Measurements from ENCODE around the gene OXNAD1. TPM values are rescaled to one million over a fixed set of nuclear protein-coding genes. Genes with fewer than 3 reads are reported as not detected.

OXNAD1 gene
- total RNA-seq, 3 donors from 2014 or later: 21.5 to 35.2 (median 28.4) TPM

DNA sequence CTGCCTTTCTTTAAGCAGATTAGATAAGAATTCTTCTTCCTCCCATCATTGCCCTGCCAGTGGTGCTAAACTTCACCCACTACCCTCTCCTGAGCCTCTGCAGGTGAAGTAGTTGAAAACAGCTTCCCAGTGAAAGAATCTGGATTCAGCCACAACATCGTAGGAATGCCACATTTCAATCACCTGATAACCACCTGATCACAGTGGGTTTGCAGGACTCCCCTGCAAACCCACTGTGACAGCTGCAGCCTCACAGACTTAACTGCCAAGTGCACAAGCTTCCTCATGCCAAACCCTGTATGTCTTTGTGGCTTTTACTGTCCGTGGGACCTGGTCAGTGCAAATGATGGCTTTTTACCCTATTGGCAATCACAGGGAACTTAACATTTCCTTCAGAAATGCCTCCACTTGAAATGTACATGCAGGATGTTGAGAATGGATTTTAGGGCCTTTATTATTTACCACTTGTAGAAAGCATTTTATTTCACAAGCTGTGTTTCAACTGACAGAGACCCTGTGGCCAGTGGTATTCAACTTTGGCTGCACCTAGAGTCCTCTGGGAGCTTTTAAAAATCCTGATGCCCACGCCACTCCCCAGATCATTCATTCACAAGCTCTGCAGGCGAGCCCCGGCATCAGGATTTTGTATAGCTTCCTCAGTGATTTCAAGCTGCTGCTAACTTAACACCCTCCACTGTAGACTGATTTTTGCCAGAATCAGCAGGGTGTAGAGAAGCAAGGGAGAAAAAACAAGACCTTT, 49.1 kb downstream of the OXNAD1 start:
- intact Hi-C loops (cut with DNase I, micrococcal nuclease): no loop called here
- Histone ChIP-seq H3K4me1 (ENCODE audit: low read depth) (no peaks in the 10 kb centered on the region), H3K36me3 (ENCODE audit: low read depth) (no peaks in the 10 kb centered on the region), H3K4me3 (no peak overlapping the region), H3K9me3 (no peaks in the 10 kb centered on the region)
- TF ChIP-seq, protein P1, sequence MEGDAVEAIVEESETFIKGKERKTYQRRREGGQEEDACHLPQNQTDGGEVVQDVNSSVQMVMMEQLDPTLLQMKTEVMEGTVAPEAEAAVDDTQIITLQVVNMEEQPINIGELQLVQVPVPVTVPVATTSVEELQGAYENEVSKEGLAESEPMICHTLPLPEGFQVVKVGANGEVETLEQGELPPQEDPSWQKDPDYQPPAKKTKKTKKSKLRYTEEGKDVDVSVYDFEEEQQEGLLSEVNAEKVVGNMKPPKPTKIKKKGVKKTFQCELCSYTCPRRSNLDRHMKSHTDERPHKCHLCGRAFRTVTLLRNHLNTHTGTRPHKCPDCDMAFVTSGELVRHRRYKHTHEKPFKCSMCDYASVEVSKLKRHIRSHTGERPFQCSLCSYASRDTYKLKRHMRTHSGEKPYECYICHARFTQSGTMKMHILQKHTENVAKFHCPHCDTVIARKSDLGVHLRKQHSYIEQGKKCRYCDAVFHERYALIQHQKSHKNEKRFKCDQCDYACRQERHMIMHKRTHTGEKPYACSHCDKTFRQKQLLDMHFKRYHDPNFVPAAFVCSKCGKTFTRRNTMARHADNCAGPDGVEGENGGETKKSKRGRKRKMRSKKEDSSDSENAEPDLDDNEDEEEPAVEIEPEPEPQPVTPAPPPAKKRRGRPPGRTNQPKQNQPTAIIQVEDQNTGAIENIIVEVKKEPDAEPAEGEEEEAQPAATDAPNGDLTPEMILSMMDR (IDR thresholded peaks at IDR 0.05): no peak
- no peak for DNase-seq
- ATAC-seq: no peak

DNA sequence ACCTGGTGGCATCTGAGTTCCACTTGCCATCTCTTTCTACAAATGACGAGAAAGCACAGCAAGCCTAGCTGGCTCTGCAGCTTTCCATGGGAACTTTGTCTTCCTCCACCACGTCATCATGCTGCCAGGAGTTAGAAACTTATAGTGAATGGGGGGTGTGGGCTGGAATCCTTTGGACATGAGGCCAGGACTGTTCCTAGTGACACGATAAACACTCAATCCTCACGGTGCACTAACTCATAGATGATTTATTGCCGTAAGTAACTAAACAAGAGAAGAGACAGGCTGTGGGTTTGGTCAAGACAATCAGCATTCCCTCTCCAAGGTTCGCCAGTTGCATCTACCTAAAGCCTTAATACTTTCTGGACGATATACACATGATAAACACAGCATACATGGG, 50.6 kb downstream of the OXNAD1 start:
- no peak for ATAC-seq
- no peaks in the 10 kb centered on the region for H3K9me3 ChIP-seq
- H3K4me3 ChIP-seq: no peak overlapping the region
- intact Hi-C loops (cut with DNase I, micrococcal nuclease): no loop called here
- no peaks in the 10 kb centered on the region for H3K4me1 ChIP-seq (ENCODE audit: low read depth)
- TF ChIP-seq, protein P1 (IDR thresholded peaks at IDR 0.05): no peak
- no peaks in the 10 kb centered on the region for H3K36me3 ChIP-seq (ENCODE audit: low read depth)
- DNase-seq: no peak

DNA sequence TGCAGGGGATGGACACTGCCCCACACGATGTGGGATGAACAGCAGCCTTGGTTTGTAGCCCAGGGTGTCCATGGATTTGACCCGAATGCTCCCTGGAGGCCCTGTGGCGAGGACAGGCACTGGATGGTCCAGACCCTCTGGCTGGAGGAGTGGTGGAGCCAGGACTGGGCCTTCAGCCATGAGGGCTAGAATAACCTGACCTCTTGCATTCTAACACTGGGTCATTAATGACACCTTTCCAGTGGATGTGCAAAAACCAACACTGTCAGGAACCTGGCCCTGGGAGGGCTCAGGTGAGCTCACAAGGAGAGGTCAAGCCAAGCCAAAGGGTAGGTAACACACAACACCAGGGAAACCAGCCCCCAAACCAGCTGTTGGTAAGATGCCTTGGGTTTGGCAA, 51.4 kb downstream of the OXNAD1 start:
- Histone ChIP-seq H3K36me3 (ENCODE audit: low read depth) (no peaks in the 10 kb centered on the region), H3K4me1 (ENCODE audit: low read depth) (no peaks in the 10 kb centered on the region), H3K9me3 (no peaks in the 10 kb centered on the region), H3K4me3 (no peak overlapping the region)
- intact Hi-C loops (cut with DNase I, micrococcal nuclease): no loop called here
- DNase-seq (no peak), ATAC-seq (no peak)
- TF ChIP-seq, protein P1 (IDR thresholded peaks at IDR 0.05): no peak

DNA sequence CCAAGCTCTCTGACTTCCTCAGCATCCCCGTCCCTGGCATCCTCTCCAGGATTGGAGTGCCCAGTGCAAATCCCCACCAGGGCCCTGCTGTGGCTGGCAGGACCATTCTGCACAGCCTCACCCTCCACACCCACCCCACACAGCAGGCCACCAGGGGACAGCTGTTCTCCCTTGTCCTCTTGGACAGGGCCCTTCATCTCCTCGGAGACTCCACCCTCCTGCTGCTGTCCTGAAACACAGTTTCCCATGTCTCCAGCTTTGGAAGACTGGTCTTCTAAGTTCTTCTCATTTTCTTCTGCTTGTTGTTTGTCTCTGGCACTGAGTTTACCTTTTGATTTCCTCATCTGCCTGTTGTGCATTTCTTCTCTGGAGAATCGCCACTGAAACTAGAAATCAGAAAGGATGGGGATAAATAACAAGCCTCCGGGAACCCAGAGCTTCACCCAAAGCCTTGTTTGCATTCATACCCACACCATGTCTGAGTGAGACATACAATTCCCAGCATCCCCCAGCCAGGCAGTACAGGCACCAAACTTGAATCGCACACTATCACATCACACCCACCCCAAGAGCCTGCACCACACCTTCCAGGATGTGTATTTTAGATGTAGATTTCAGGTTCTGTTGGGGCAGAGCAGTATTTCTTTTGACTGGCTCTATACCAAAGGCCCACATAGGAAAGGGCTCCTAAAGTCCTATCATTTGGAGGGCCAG, 52.0 kb downstream of the OXNAD1 start:
- ATAC-seq (no peak), DNase-seq (no peak)
- TF ChIP-seq, protein P1 (IDR thresholded peaks at IDR 0.05): no peak
- no peaks in the 10 kb centered on the region for H3K4me1 ChIP-seq (ENCODE audit: low read depth)
- no peaks in the 10 kb centered on the region for H3K36me3 ChIP-seq (ENCODE audit: low read depth)
- intact Hi-C loops (cut with DNase I, micrococcal nuclease): no loop called here
- no peaks in the 10 kb centered on the region for H3K9me3 ChIP-seq
- H3K4me3 ChIP-seq: no peak overlapping the region

DNA sequence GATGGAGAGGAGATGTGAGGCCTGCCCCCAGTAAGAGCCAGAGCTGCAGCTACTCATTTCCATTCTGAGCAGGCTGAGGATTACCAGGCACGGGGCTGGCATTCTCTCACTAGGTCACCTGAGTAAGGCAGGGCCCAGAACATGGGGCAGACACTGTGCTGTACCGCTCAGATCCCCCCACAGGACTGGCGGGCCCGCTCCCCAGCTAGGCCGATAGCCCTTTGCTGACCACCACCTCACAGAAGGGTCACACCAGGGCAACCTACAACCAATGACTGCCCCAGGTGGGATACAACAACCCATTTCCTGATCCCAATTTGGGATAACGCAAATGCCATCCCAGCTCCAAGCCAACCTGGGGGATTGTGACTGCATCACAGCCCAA, 52.5 kb downstream of the OXNAD1 start:
- DNase-seq (no peak), ATAC-seq (no peak)
- Histone ChIP-seq H3K36me3 (ENCODE audit: low read depth) (no peaks in the 10 kb centered on the region), H3K9me3 (no peaks in the 10 kb centered on the region), H3K4me1 (ENCODE audit: low read depth) (no peaks in the 10 kb centered on the region), H3K4me3 (no peak overlapping the region)
- TF ChIP-seq, protein P1 (IDR thresholded peaks at IDR 0.05): no peak
- intact Hi-C loops (cut with DNase I, micrococcal nuclease): no loop called here

Measured in mucosa of descending colon (tissue), 3 donors.